RWPE2 (cell line): ENCODE measurements around the gene TAF1D.

ENCODE experiments used
- ATAC-seq: fragments of 200-7000 bp; cut with Tn5 transposase; 3 replicates; pipeline ENCODE4 v1.9.1; 2021; ENCODE audit warnings: low read depth
- DNase-seq: peaks from one replicate; pipeline ENCODE4 v3.0.0-alpha.2; 2020; ENCODE audit warnings: low spot score
- H3K27ac ChIP-seq: fragments of 450-650 bp; 2 replicates; pipeline ENCODE4 v1.5.1; 2017; ENCODE audit warnings: mild to moderate bottlenecking; ENCODE audit not compliant: poor library complexity, severe bottlenecking
- H3K27me3 ChIP-seq: fragments of 250-450 bp; sonication (Bioruptor Pico); 2 replicates; pipeline ENCODE4 v1.5.1; 2021; ENCODE audit warnings: mild to moderate bottlenecking, moderate library complexity; ENCODE audit not compliant: insufficient read depth, poor library complexity, severe bottlenecking
- H3K36me3 ChIP-seq: fragments of 250-450 bp; sonication (Bioruptor Pico); 2 replicates; pipeline ENCODE4 v1.5.1; 2020; ENCODE audit warnings: low read depth, mild to moderate bottlenecking, moderate library complexity
- H3K4me1 ChIP-seq: fragments of 250-450 bp; sonication (Bioruptor Pico); 2 replicates; pipeline ENCODE4 v1.5.1; 2021; ENCODE audit warnings: mild to moderate bottlenecking, moderate library complexity; ENCODE audit not compliant: insufficient read depth, poor library complexity, severe bottlenecking
- H3K4me3 ChIP-seq: fragments of 250-450 bp; sonication (Bioruptor Pico); 2 replicates; pipeline ENCODE4 v1.5.1; 2021; ENCODE audit warnings: mild to moderate bottlenecking, moderate library complexity; ENCODE audit not compliant: severe bottlenecking
- H3K9me3 ChIP-seq: fragments of 250-450 bp; sonication (Bioruptor Pico); 2 replicates; pipeline ENCODE4 v1.5.1; 2021; ENCODE audit warnings: mild to moderate bottlenecking, moderate library complexity; ENCODE audit not compliant: severe bottlenecking
- CTCF ChIP-seq: fragments of 450-650 bp; IDR thresholded peaks from one replicate; pipeline ENCODE4 v1.5.1; 2017; ENCODE audit warnings: mild to moderate bottlenecking, moderate library complexity; ENCODE audit not compliant: poor library complexity, severe bottlenecking

The TAF1D gene

GRCh38 chr11:93733474-93733873, 7.8 kb downstream of the TAF1D start:
- Histone ChIP-seq H3K4me1 (peaks cover 26% of the 10 kb centered on the region), H3K4me3 (no peak overlapping the region), H3K36me3 (peaks cover 100% of the 10 kb centered on the region), H3K9me3 (no peaks in the 10 kb centered on the region), H3K27me3 (no peaks in the 10 kb centered on the region), H3K27ac (peak overlapping the region; percentile 87)
- DNase-seq: no peak
- ATAC-seq: no peak
- TF ChIP-seq CTCF: no peak

- Histone ChIP-seq H3K27me3 (no peaks in the 10 kb centered on the region), H3K4me3 (no peak overlapping the region), H3K27ac (no peak overlapping the region), H3K36me3 (peaks cover 100% of the 10 kb centered on the region), H3K9me3 (no peaks in the 10 kb centered on the region), H3K4me1 (peaks cover 15% of the 10 kb centered on the region)
- ATAC-seq (no peak), DNase-seq (no peak)
- TF ChIP-seq CTCF: no peak
Measured at GRCh38 chr11:93732237-93732892, 8.9 kb downstream of the TAF1D start.

GRCh38 chr11:93730108-93731107, 10.9 kb downstream of the TAF1D start:
- no peak for ATAC-seq
- no peak for TF ChIP-seq CTCF

GRCh38 chr11:93729129-93729616, 12.1 kb downstream of the TAF1D start:
- Histone ChIP-seq H3K27ac (no peak overlapping the region), H3K4me3 (no peak overlapping the region), H3K4me1 (no peaks in the 10 kb centered on the region), H3K27me3 (no peaks in the 10 kb centered on the region), H3K9me3 (no peaks in the 10 kb centered on the region), H3K36me3 (peaks cover 100% of the 10 kb centered on the region)
- DNase-seq (no peak), ATAC-seq (peak; percentile 33)
- TF ChIP-seq CTCF: no peak

More at GRCh38 chr11:93730108-93731107, 10.9 kb downstream of the TAF1D start:
- Histone ChIP-seq H3K4me3 (no peak overlapping the region), H3K4me1 (no peaks in the 10 kb centered on the region), H3K27ac (no peak overlapping the region), H3K27me3 (no peaks in the 10 kb centered on the region), H3K36me3 (peaks cover 100% of the 10 kb centered on the region), H3K9me3 (no peaks in the 10 kb centered on the region)
- DNase-seq: no peak
